H9 (cell line): ENCODE results near the gene MT1M. TPM values are rescaled to one million over a fixed set of nuclear protein-coding genes. Genes with fewer than 3 reads are reported as not detected.

Source experiments
- DNase-seq: peaks from one replicate; pipeline ENCODE4 v3.0.0-alpha.2; 2017
- H2AFZ ChIP-seq: one replicate; pipeline ENCODE4 v1.6.1; 2013; ENCODE audit warnings: mild to moderate bottlenecking, low read length, control low read depth, moderate library complexity
- H2AK5ac ChIP-seq: 2 replicates; pipeline ENCODE4 v1.6.1; 2013; ENCODE audit warnings: low read length, control low read depth, mixed read lengths; ENCODE audit not compliant: insufficient read length
- H2BK120ac ChIP-seq: one replicate; pipeline ENCODE4 v1.6.1; 2013; ENCODE audit warnings: low read depth, mild to moderate bottlenecking, low read length, control low read depth, inconsistent platforms; ENCODE audit not compliant: poor library complexity, severe bottlenecking
- H2BK12ac ChIP-seq: 2 replicates; pipeline ENCODE4 v1.6.1; 2013; ENCODE audit warnings: low read length, control low read depth, mixed read lengths, low read depth; ENCODE audit not compliant: insufficient read length
- H2BK15ac ChIP-seq: 2 replicates; pipeline ENCODE4 v1.6.1; 2013; ENCODE audit warnings: low read depth, low read length, control low read depth
- H2BK20ac ChIP-seq: one replicate; pipeline ENCODE4 v1.6.1; 2013; ENCODE audit warnings: low read depth, mild to moderate bottlenecking, low read length, control low read depth, inconsistent platforms; ENCODE audit not compliant: poor library complexity, severe bottlenecking
- H2BK5ac ChIP-seq: 2 replicates; pipeline ENCODE4 v1.6.1; 2013; ENCODE audit warnings: low read length, control low read depth, mixed read lengths; ENCODE audit not compliant: insufficient read length
- H3K14ac ChIP-seq: 2 replicates; pipeline ENCODE4 v1.6.1; 2013; ENCODE audit warnings: low read length, control low read depth; ENCODE audit not compliant: insufficient read depth
- H3K18ac ChIP-seq: 2 replicates; pipeline ENCODE4 v1.6.1; 2013; ENCODE audit warnings: low read depth, mild to moderate bottlenecking, mixed read lengths, low read length, control low read depth; ENCODE audit not compliant: insufficient read length
- H3K23ac ChIP-seq: 2 replicates; pipeline ENCODE4 v1.6.1; 2013; ENCODE audit warnings: low read length, control low read depth, mixed read lengths, low read depth; ENCODE audit not compliant: insufficient read length
- H3K23me2 ChIP-seq: 2 replicates; pipeline ENCODE4 v1.6.1; 2013; ENCODE audit warnings: low read depth, mild to moderate bottlenecking, mixed read lengths, low read length, control low read depth; ENCODE audit not compliant: insufficient read length, poor library complexity, severe bottlenecking
- H3K27ac ChIP-seq: 2 replicates; pipeline ENCODE4 v1.5.1; 2013; ENCODE audit warnings: low read length, control low read depth, mixed read lengths, low read depth; ENCODE audit not compliant: insufficient read length
- H3K27me3 ChIP-seq: 2 replicates; pipeline ENCODE4 v1.6.1; 2013; ENCODE audit warnings: low read length, control low read depth, inconsistent platforms; ENCODE audit not compliant: insufficient read depth
- H3K4ac ChIP-seq: 2 replicates; pipeline ENCODE4 v1.6.1; 2013; ENCODE audit warnings: low read depth, mild to moderate bottlenecking, control low read depth, inconsistent platforms, low read length, moderate library complexity
- H3K4me1 ChIP-seq: 2 replicates; pipeline ENCODE4 v1.6.1; 2013; ENCODE audit warnings: low read length, control low read depth, inconsistent platforms; ENCODE audit not compliant: insufficient read depth
- H3K4me2 ChIP-seq: 2 replicates; pipeline ENCODE4 v1.6.1; 2013; ENCODE audit warnings: low read length, control low read depth, mixed read lengths; ENCODE audit not compliant: insufficient read length, insufficient read depth
- H3K56ac ChIP-seq: 2 replicates; pipeline ENCODE4 v1.6.1; 2013; ENCODE audit warnings: low read depth, mild to moderate bottlenecking, mixed read lengths, low read length, control low read depth; ENCODE audit not compliant: insufficient read length
- H3K79me1 ChIP-seq: 2 replicates; pipeline ENCODE4 v1.6.1; 2013; ENCODE audit warnings: low read depth, mild to moderate bottlenecking, moderate library complexity, low read length, control low read depth, inconsistent platforms; ENCODE audit not compliant: insufficient read depth, poor library complexity, severe bottlenecking
- H3K79me2 ChIP-seq: 2 replicates; pipeline ENCODE4 v1.6.1; 2013; ENCODE audit warnings: low read length, control low read depth, inconsistent platforms; ENCODE audit not compliant: insufficient read depth
- H3K9ac ChIP-seq: 2 replicates; pipeline ENCODE4 v1.6.1; 2013; ENCODE audit warnings: low read length, control low read depth, mixed read lengths; ENCODE audit not compliant: insufficient read length; ENCODE audit errors: extremely low read depth
- H3K9me3 ChIP-seq: one replicate; pipeline ENCODE4 v1.6.1; 2013; ENCODE audit warnings: low read depth, low read length, inconsistent platforms; ENCODE audit not compliant: control insufficient read depth
- H3T11ph ChIP-seq: one replicate; pipeline ENCODE4 v1.6.1; 2013; ENCODE audit warnings: mild to moderate bottlenecking, low read length, control low read depth, inconsistent platforms
- H4K20me1 ChIP-seq: one replicate; pipeline ENCODE4 v1.6.1; 2013; ENCODE audit not compliant: control insufficient read depth, insufficient read length, insufficient read depth
- H4K5ac ChIP-seq: 2 replicates; pipeline ENCODE4 v1.6.1; 2013; ENCODE audit warnings: low read depth, mild to moderate bottlenecking, mixed read lengths, low read length, control low read depth; ENCODE audit not compliant: insufficient read length
- H4K8ac ChIP-seq: replicated peaks from 2 replicates; pipeline ENCODE4 v1.6.1; 2013; ENCODE audit warnings: low read length, control low read depth, mixed read lengths, low read depth; ENCODE audit not compliant: insufficient read length
- H4K91ac ChIP-seq: 2 replicates; pipeline ENCODE4 v1.6.1; 2013; ENCODE audit warnings: low read depth, mild to moderate bottlenecking, moderate library complexity, mixed read lengths, low read length, control low read depth; ENCODE audit not compliant: insufficient read length
- H3K27ac Mint-ChIP-seq, 3 experiments: 2 replicates in 2 of 3; 3 replicates in 1 of 3; pipeline ENCODE4 v1.8.0; 2020 to 2021; ENCODE audit warnings: mixed read lengths in 3 of 3, mild to moderate bottlenecking in 1 of 3, moderate library complexity in 1 of 3
- H3K27me3 Mint-ChIP-seq: 2 replicates; pipeline ENCODE4 v1.8.0; 2021; ENCODE audit warnings: low read depth, mild to moderate bottlenecking, moderate library complexity, mixed read lengths
- H3K36me3 Mint-ChIP-seq, 3 experiments: 2 replicates in 2 of 3; 3 replicates in 1 of 3; pipeline ENCODE4 v1.8.0; 2020 to 2021; ENCODE audit warnings: low read depth in 3 of 3, mixed read lengths in 3 of 3; ENCODE audit not compliant: insufficient read depth in 1 of 3
- H3K4me1 Mint-ChIP-seq, 2 experiments: 2 replicates each; pipeline ENCODE4 v1.8.0; 2020; ENCODE audit warnings: mixed read lengths in 2 of 2
- H3K4me3 Mint-ChIP-seq, 2 experiments: 2 replicates in 1 of 2; 3 replicates in 1 of 2; pipeline ENCODE4 v1.8.0; 2020 to 2021; ENCODE audit warnings: mild to moderate bottlenecking in 2 of 2, mixed read lengths in 2 of 2, moderate library complexity in 1 of 2
- H3K9me3 Mint-ChIP-seq, 2 experiments: 2 replicates in 1 of 2; 3 replicates in 1 of 2; pipeline ENCODE4 v1.8.0; 2020; ENCODE audit warnings: mild to moderate bottlenecking in 2 of 2, mixed read lengths in 2 of 2, moderate library complexity in 1 of 2
- CTCF ChIP-seq: fragments of 200-600 bp; sonication (generic); conservative IDR thresholded peaks from 3 replicates; pipeline ENCODE4 v1.8.0; 2021; ENCODE audit warnings: antibody characterized with exemption, mild to moderate bottlenecking
- WGBS: extraction: QIAGEN DNeasy Blood & Tissue Kit; methylation state at CpG from one replicate; pipeline ENCODE4 v1.1.7; 2013; ENCODE audit warnings: missing lambda C conversion rate, low lambda C conversion rate, mixed read lengths; ENCODE audit not compliant: insufficient read length; ENCODE audit errors: extremely low coverage; 5-methylcytosine and 5-hydroxymethylcytosine counted together
- total RNA-seq: library from RNA; stranded (reverse); gene quantifications from 2 replicates; pipeline ENCODE4 v1.2.1, GENCODE V29; 2021

Gene MT1M
- total RNA-seq, 1 experiment from 2014 or later: 1.4 TPM

- Mint-ChIP-seq H3K4me1 (peaks cover 4 to 5% of the 10 kb centered on the region in 2 experiments; a peak in 1 of 4 replicates), H3K27ac (no peak overlapping the region), H3K9me3 (peaks cover 0 to 3% of the 10 kb centered on the region in 2 experiments; a peak in 1 of 5 replicates), H3K4me3 (no peak overlapping the region), H3K27me3 (peaks cover 51% of the 10 kb centered on the region), H3K36me3 (no peaks in the 10 kb centered on the region)
- Histone ChIP-seq H2AFZ (no peak overlapping the region), H3K14ac (no peak overlapping the region), H3K9me3 (no peaks in the 10 kb centered on the region), H3K9ac (no peak overlapping the region), H2BK12ac (no peak overlapping the region), H3K27me3 (no peaks in the 10 kb centered on the region), H4K91ac (no peak overlapping the region), H4K5ac (no peak overlapping the region), H3K4me1 (no peaks in the 10 kb centered on the region), H2BK15ac (no peak overlapping the region), H4K8ac (no peak overlapping the region), H3K27ac (no peak overlapping the region), H2AK5ac (no peak overlapping the region), H3K4ac (no peak overlapping the region), H3K23me2 (no peaks in the 10 kb centered on the region), H3K4me2 (no peak overlapping the region), H3K79me1 (no peaks in the 10 kb centered on the region), H3K56ac (no peak overlapping the region), H3K79me2 (no peaks in the 10 kb centered on the region), H3K18ac (no peak overlapping the region), H4K20me1 (no peaks in the 10 kb centered on the region), H2BK5ac (no peak overlapping the region), H3K23ac (no peak overlapping the region), H3T11ph (no peak overlapping the region), H2BK120ac (no peak overlapping the region), H2BK20ac (no peak overlapping the region)
- WGBS: no CpG with 5 or more reads among the region's 9 CpGs
- no peak for TF ChIP-seq CTCF
- no peak for DNase-seq
Measured at GRCh38 chr16:56601325-56601724, 31.1 kb upstream of the MT1M start.
